Ishikawa (cell line): ENCODE results near the gene TMEM45A.

Experiments
- TCF12 ChIP-seq: IDR thresholded peaks from 2 replicates; pipeline ENCODE4 v1.6.1; 2012; ENCODE audit warnings: low read depth
- YY1 ChIP-seq: IDR thresholded peaks from 2 replicates; pipeline ENCODE4 v1.6.1; 2012; ENCODE audit warnings: low read depth

DNA sequence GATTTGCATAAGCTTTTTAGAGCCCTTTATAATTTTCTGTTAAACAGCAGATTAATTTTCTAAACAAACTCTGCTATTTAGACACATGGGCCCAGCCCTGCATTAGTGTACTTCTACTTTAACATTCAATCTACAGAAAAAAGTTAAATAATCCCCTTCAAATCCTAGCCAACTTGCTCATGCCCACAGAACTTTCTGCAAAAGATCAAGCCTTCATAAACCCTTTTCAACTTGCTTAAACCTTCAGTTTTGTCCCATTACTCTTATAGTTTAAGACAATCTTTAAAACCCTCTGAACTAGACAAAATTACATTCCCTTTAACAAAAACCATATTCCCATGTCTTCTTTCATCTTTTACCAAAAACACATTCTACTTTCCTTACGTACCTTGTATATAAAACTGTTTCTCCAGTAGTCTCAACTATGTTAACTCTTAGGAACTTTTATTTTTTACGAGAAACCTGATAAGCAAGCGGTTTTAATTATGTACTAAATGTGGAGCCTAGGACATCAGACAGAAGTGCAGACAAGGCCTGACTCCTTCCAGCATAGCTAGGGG, 91.8 kb downstream of the TMEM45A start:
- TF ChIP-seq TCF12 (no peak), YY1 (no peak)
